Psoas muscle (tissue), 8 donors: ENCODE measurements around the gene TRIM3. TPM values are rescaled to one million over a fixed set of nuclear protein-coding genes. Genes with fewer than 3 reads are reported as not detected.

ENCODE experiments used
- ATAC-seq, 4 donors: fragments of 200-7000 bp; cut with Tn5 transposase; one replicate each; pipeline ENCODE4 v1.9.1; 2020; ENCODE audit warnings: moderate library complexity in 3 of 4, mild to moderate bottlenecking in 2 of 4
- DNase-seq, 2 donors: peaks; one replicate each; pipeline ENCODE4 v3.0.0-alpha.2; 2020
- H3K27ac ChIP-seq: fragments of 200-600 bp; one replicate; pipeline ENCODE4 v1.8.0; 2022
- H3K27me3 ChIP-seq, 3 donors: fragments of 200-600 bp in 1 of 3; one replicate each; pipeline versions ENCODE4 v1.6.1 to v1.8.0; 2013 to 2022; ENCODE audit warnings: low read length in 2 of 3, mild to moderate bottlenecking in 2 of 3, moderate library complexity in 1 of 3; ENCODE audit not compliant: insufficient read depth in 3 of 3
- H3K36me3 ChIP-seq, 2 donors: fragments of 200-600 bp in 1 of 2; one replicate each; pipeline versions ENCODE4 v1.6.1 to v1.8.0; 2013 to 2022; ENCODE audit warnings: low read depth in 1 of 2, mild to moderate bottlenecking in 1 of 2, moderate library complexity in 1 of 2; ENCODE audit not compliant: insufficient read depth in 1 of 2
- H3K4me1 ChIP-seq: fragments of 200-600 bp; one replicate; pipeline ENCODE4 v1.8.0; 2022
- H3K4me3 ChIP-seq: fragments of 200-600 bp; one replicate; pipeline ENCODE4 v1.8.0; 2022; ENCODE audit warnings: mild to moderate bottlenecking
- H3K9me3 ChIP-seq: fragments of 200-600 bp; one replicate; pipeline ENCODE4 v1.8.0; 2022
- CTCF ChIP-seq: fragments of 200-600 bp; IDR thresholded peaks from one replicate; pipeline ENCODE4 v1.8.0; 2022; ENCODE audit warnings: antibody characterized with exemption
- WGBS, 3 donors: extraction: QIAGEN DNeasy Blood & Tissue Kit; methylation state at CpG; one replicate each; pipeline versions ENCODE4 v1.1.6 to v1.1.7; 2013; 5-methylcytosine and 5-hydroxymethylcytosine counted together
- intact Hi-C, 2 donors: fragments of 100-400 bp; cut with DNase I; formaldehyde crosslinking; loops; one replicate each; pipeline versions ENCODE4 v1.11.0 to v1.14.2; 2022
- polyA plus RNA-seq, 3 donors: library from polyadenylated mRNA; stranded (reverse); fragments of 200-250 nt; gene quantifications; one replicate each; pipeline ENCODE4 v1.2.3, GENCODE V29; 2013
- total RNA-seq, 4 donors: library from RNA; stranded (reverse); fragmentation: NEBNext Ultra II Directional in 2 of 4; extraction: Animal tissue kit (Norgen Biotek cat#: 25700) in 2 of 4; gene quantifications; one replicate each; pipeline versions ENCODE4 v1.2.1 to v1.2.4, GENCODE V29; 2021 to 2023
- donor health status: healthy with polysubstance abuse.
- donor health status: DM: no; HTN: no; CAD: no; lungs with moderate emphysema.
- donor health status: Bipolar disorder and iron deficiency.
- donor health status: healthy.
- donor health status: DM: yes; HTN: yes; CAD: no.
- donor health status: DM: no; HTN: no; CAD: no.
- donor health status: DM: no; HTN: no; CAD: no.
- donor health status: DM: yes; HTN: yes; CAD: no.

Gene TRIM3
- total and polyA plus RNA-seq, 7 donors, result 9.6 to 15.3 (median 12.5) TPM

- DNase-seq, result no peak
- no peak for TF ChIP-seq CTCF
- peaks cover 0 to 46% of the 10 kb centered on the region in 2 donors for H3K36me3 ChIP-seq
- 62 to 82% (median 72%) methylated on average over 7 of the region's 7 CpGs for WGBS, 3 donors
- peak in 2 of 4 donors; percentile 43 to 49 for ATAC-seq
- H3K27ac ChIP-seq, result no peak overlapping the region
- no peaks in the 10 kb centered on the region for H3K27me3 ChIP-seq
- H3K9me3 ChIP-seq, result no peaks in the 10 kb centered on the region
- no peak overlapping the region for H3K4me3 ChIP-seq
- intact Hi-C loops, result no loop called here
- no peaks in the 10 kb centered on the region for H3K4me1 ChIP-seq
Measured at GRCh38 chr11:6498121-6498520, 24.4 kb upstream of the TRIM3 start.

GRCh38 chr11:6497069-6497839 lies 23.5 kb upstream of the TRIM3 start, which contains the start of gene DNHD1:
Gene DNHD1, plus strand, starts transcription at chr11:6497280. Its CDS starts 936 bp downstream, at chr11:6498216.
- peak in 3 of 4 donors; percentile 14 to 50 (median 31) for ATAC-seq
- 43 to 48% (median 45%) methylated on average over 32 to 33 of the region's 33 CpGs for whole genome bisulfite sequencing, 3 donors
- no peaks in the 10 kb centered on the region for H3K27me3 ChIP-seq
- TF ChIP-seq CTCF, result no peak
- DNase-seq, result peak in 1 of 2 donors; percentile 57
- peaks cover 0 to 46% of the 10 kb centered on the region in 2 donors for H3K36me3 ChIP-seq
- H3K4me3 ChIP-seq, result no peak within 1 kb of the TSS
- intact Hi-C loops, result no loop called here
- H3K9me3 ChIP-seq, result no peaks in the 10 kb centered on the region
- no peak within 1 kb of the TSS for H3K27ac ChIP-seq
- H3K4me1 ChIP-seq, result no peaks in the 10 kb centered on the region

GRCh38 chr11:6489306-6489705 lies 15.6 kb upstream of the TRIM3 start:
- ATAC-seq, result no peak
- intact Hi-C loops, result no loop called here

GRCh38 chr11:6488821-6489220 lies 15.1 kb upstream of the TRIM3 start:
- no peak for DNase-seq
- no peaks in the 10 kb centered on the region for H3K4me1 ChIP-seq
- no peaks in the 10 kb centered on the region for H3K9me3 ChIP-seq
- H3K4me3 ChIP-seq, result no peak overlapping the region
- H3K27me3 ChIP-seq, result no peaks in the 10 kb centered on the region
- ATAC-seq, result no peak
- WGBS, 3 donors, result 92 to 94% (median 93%) methylated on average over 3 of the region's 3 CpGs
- TF ChIP-seq CTCF, result no peak
- H3K36me3 ChIP-seq, result peaks cover 9 to 89% of the 10 kb centered on the region in 2 donors
- H3K27ac ChIP-seq, result no peak overlapping the region
- intact Hi-C loops, result loop anchor here in 1 of 2 donors (1.0 kb wide), 1 partner anchor 13 kb away; no protein-coding TSS in a partner anchor

More at GRCh38 chr11:6489306-6489705, 15.6 kb upstream of the TRIM3 start:
- Histone ChIP-seq H3K27me3 (no peaks in the 10 kb centered on the region), H3K4me1 (no peaks in the 10 kb centered on the region), H3K27ac (no peak overlapping the region), H3K9me3 (no peaks in the 10 kb centered on the region), H3K36me3 (peaks cover 9 to 86% of the 10 kb centered on the region in 2 donors), H3K4me3 (no peak overlapping the region)
- WGBS, 3 donors, result 78 to 84% (median 83%) methylated on average over 4 of the region's 4 CpGs
- DNase-seq, result no peak
- no peak for TF ChIP-seq CTCF
